ENCODE data around the gene PROKR2.

PROKR2 gene

GRCh38 chr20:5316188-5317158, at the start of gene PROKR2:
Gene PROKR2, minus strand, starts transcription at chr20:5316954. Its CDS starts 2,585 bp downstream, at chr20:5314369.
- DNase-seq (ENCODE audit: low spot score) = no peak

- DNase-seq (ENCODE audit: low spot score) = peak; percentile 70
Observed at GRCh38 chr20:5364997-5365597, 48.3 kb upstream of the PROKR2 start.

GRCh38 chr20:5364136-5364821, 47.5 kb upstream of the PROKR2 start:
- peak; percentile 81 for DNase-seq (ENCODE audit: low spot score)

- DNase-seq (ENCODE audit: low spot score) = no peak
Observed at GRCh38 chr20:5362771-5363170, 46.0 kb upstream of the PROKR2 start.

GRCh38 chr20:5361176-5361575, 44.4 kb upstream of the PROKR2 start:
- no peak for DNase-seq (ENCODE audit: low spot score)

GRCh38 chr20:5357946-5358345, 41.2 kb upstream of the PROKR2 start:
- no peak for DNase-seq (ENCODE audit: low spot score)

GRCh38 chr20:5356941-5357340, 40.2 kb upstream of the PROKR2 start:
- DNase-seq (ENCODE audit: low spot score) = no peak

- DNase-seq (ENCODE audit: low spot score) = no peak
Observed at GRCh38 chr20:5354901-5355300, 38.1 kb upstream of the PROKR2 start.

GRCh38 chr20:5353624-5354496, 37.1 kb upstream of the PROKR2 start:
- DNase-seq (ENCODE audit: low spot score) = peak; percentile 30

- peak; percentile 14 for DNase-seq (ENCODE audit: low spot score)
Observed at GRCh38 chr20:5349448-5349847, 32.7 kb upstream of the PROKR2 start.

GRCh38 chr20:5342021-5342420, 25.3 kb upstream of the PROKR2 start:
- DNase-seq (ENCODE audit: low spot score) = no peak

GRCh38 chr20:5331340-5331739, 14.6 kb upstream of the PROKR2 start:
- DNase-seq (ENCODE audit: low spot score) = no peak

- DNase-seq (ENCODE audit: low spot score) = no peak
Observed at GRCh38 chr20:5328268-5328667, 11.5 kb upstream of the PROKR2 start.

- no peak for DNase-seq (ENCODE audit: low spot score)
Observed at GRCh38 chr20:5327356-5327755, 10.6 kb upstream of the PROKR2 start.

- no peak for DNase-seq (ENCODE audit: low spot score)
Observed at GRCh38 chr20:5315807-5316187, 957 bp downstream of the PROKR2 start.

GRCh38 chr20:5313916-5314315, 2.8 kb downstream of the PROKR2 start:
- DNase-seq (ENCODE audit: low spot score) = no peak

- no peak for DNase-seq (ENCODE audit: low spot score)
Observed at GRCh38 chr20:5312518-5312917, 4.2 kb downstream of the PROKR2 start.

GRCh38 chr20:5309971-5310370, 6.8 kb downstream of the PROKR2 start:
- peak; percentile 35 for DNase-seq (ENCODE audit: low spot score)

GRCh38 chr20:5298811-5299210, 17.9 kb downstream of the PROKR2 start:
- DNase-seq (ENCODE audit: low spot score) = no peak

GRCh38 chr20:5297280-5298004, 19.3 kb downstream of the PROKR2 start:
- DNase-seq (ENCODE audit: low spot score) = peak; percentile 13

- no peak for DNase-seq (ENCODE audit: low spot score)
Observed at GRCh38 chr20:5290596-5290995, 26.2 kb downstream of the PROKR2 start.

All from SW480 (cell line).